ENCODE results near the gene IL36A. TPM values are rescaled to one million over a fixed set of nuclear protein-coding genes. Genes with fewer than 3 reads are reported as not detected.

Gene IL36A
- total RNA-seq, 1 experiment from 2014 or later, result not detected

GRCh38 chr2:113015042-113015441 lies 9.8 kb downstream of the IL36A start:
- BruUV-seq (replicated peaks), result no TSS peak
- no peaks in the 10 kb centered on the region for H3K4me1 ChIP-seq (ENCODE audit: insufficient read depth, low read length)
- no peak overlapping the region for H3K27ac ChIP-seq (ENCODE audit: low read length)
- H3K9ac ChIP-seq (ENCODE audit: low read length), result no peak overlapping the region
- no peak overlapping the region for H3K4me2 ChIP-seq (ENCODE audit: low read length)
- no peaks in the 10 kb centered on the region for H3K36me3 ChIP-seq (ENCODE audit: low read depth, low read length)
- intact Hi-C loops (cut with micrococcal nuclease), result no loop called here
- ChIA-PET POLR2A (ENCODE audit: unreplicated experiment) (no interaction called here), CTCF (no interaction called here)
- H3K79me2 ChIP-seq (ENCODE audit: low read length), result no peaks in the 10 kb centered on the region
- ATAC-seq (no peak), DNase-seq (no peak)
- no peaks in the 10 kb centered on the region for H3F3A ChIP-seq (ENCODE audit: low read length, unreplicated experiment)
- no peak overlapping the region for H2AFZ ChIP-seq (ENCODE audit: low read length)
- 0 out of 2 replicates have a peak, but pooled peaks cover 4% of the 10 kb centered on the region for H3K27me3 ChIP-seq (ENCODE audit: low read length)
- 0 out of 2 replicates have a peak, but pooled peaks cover 4% of the 10 kb centered on the region for H3K9me2 ChIP-seq (replicated peaks; ENCODE audit: low read length)
- no peaks in the 10 kb centered on the region for H4K20me1 ChIP-seq (ENCODE audit: low read length)
- TF ChIP-seq EZH2phosphoT487 (IDR thresholded peaks at IDR 0.05; ENCODE audit: borderline replicate concordance, low read length) (no peak), EZH2 (IDR thresholded peaks at IDR 0.05; ENCODE audit: low read length, unreplicated experiment) (no peak), CTCF (conservative IDR thresholded peaks at IDR 0.05; ENCODE audit: low read depth, low read length) (no peak)
- no peak overlapping the region for H3K4me3 ChIP-seq (ENCODE audit: low read length)
- no peaks in the 10 kb centered on the region for H3K9me3 ChIP-seq (ENCODE audit: low read length)

- no peaks in the 10 kb centered on the region for H3K9me3 ChIP-seq (ENCODE audit: low read length)
- H4K20me1 ChIP-seq (ENCODE audit: low read length), result no peaks in the 10 kb centered on the region
- DNase-seq, result no peak
- intact Hi-C loops (cut with micrococcal nuclease), result no loop called here
- no peaks in the 10 kb centered on the region for H3F3A ChIP-seq (ENCODE audit: low read length, unreplicated experiment)
- H3K4me1 ChIP-seq (ENCODE audit: insufficient read depth, low read length), result no peaks in the 10 kb centered on the region
- H3K27me3 ChIP-seq (ENCODE audit: low read length), result 0 out of 2 replicates have a peak, but pooled peaks cover 4% of the 10 kb centered on the region
- no peak overlapping the region for H3K4me3 ChIP-seq (ENCODE audit: low read length)
- H3K27ac ChIP-seq (ENCODE audit: low read length), result no peak overlapping the region
- no peak overlapping the region for H3K9ac ChIP-seq (ENCODE audit: low read length)
- TF ChIP-seq EZH2 (IDR thresholded peaks at IDR 0.05; ENCODE audit: low read length, unreplicated experiment) (no peak), EZH2phosphoT487 (IDR thresholded peaks at IDR 0.05; ENCODE audit: borderline replicate concordance, low read length) (no peak), CTCF (conservative IDR thresholded peaks at IDR 0.05; ENCODE audit: low read depth, low read length) (no peak)
- no peak for ATAC-seq
- no peak overlapping the region for H2AFZ ChIP-seq (ENCODE audit: low read length)
- H3K79me2 ChIP-seq (ENCODE audit: low read length), result no peaks in the 10 kb centered on the region
- no TSS peak for BruUV-seq (replicated peaks)
- POLR2A ChIA-PET (ENCODE audit: unreplicated experiment), result no interaction called here
- no peak overlapping the region for H3K4me2 ChIP-seq (ENCODE audit: low read length)
- 0 out of 2 replicates have a peak, but pooled peaks cover 4% of the 10 kb centered on the region for H3K9me2 ChIP-seq (replicated peaks; ENCODE audit: low read length)
- no peaks in the 10 kb centered on the region for H3K36me3 ChIP-seq (ENCODE audit: low read depth, low read length)
- CTCF ChIA-PET, result no interaction called here
Observed at GRCh38 chr2:113015655-113016054, 10.4 kb downstream of the IL36A start.

- H4K20me1 ChIP-seq (ENCODE audit: low read length), result no peaks in the 10 kb centered on the region
- H3K36me3 ChIP-seq (ENCODE audit: low read depth, low read length), result no peaks in the 10 kb centered on the region
- intact Hi-C loops (cut with micrococcal nuclease), result no loop called here
- 0 out of 2 replicates have a peak, but pooled peaks cover 4% of the 10 kb centered on the region for H3K9me2 ChIP-seq (replicated peaks; ENCODE audit: low read length)
- H3K9ac ChIP-seq (ENCODE audit: low read length), result no peak overlapping the region
- no peak overlapping the region for H3K27ac ChIP-seq (ENCODE audit: low read length)
- ChIA-PET POLR2A (ENCODE audit: unreplicated experiment) (no interaction called here), CTCF (no interaction called here)
- TF ChIP-seq CTCF (conservative IDR thresholded peaks at IDR 0.05; ENCODE audit: low read depth, low read length), result no peak
- TF ChIP-seq EZH2phosphoT487 (IDR thresholded peaks at IDR 0.05; ENCODE audit: borderline replicate concordance, low read length), result no peak
- TF ChIP-seq EZH2 (IDR thresholded peaks at IDR 0.05; ENCODE audit: low read length, unreplicated experiment), result no peak
- no peaks in the 10 kb centered on the region for H3K9me3 ChIP-seq (ENCODE audit: low read length)
- no TSS peak for BruUV-seq (replicated peaks)
- DNase-seq, result no peak
- no peaks in the 10 kb centered on the region for H3K79me2 ChIP-seq (ENCODE audit: low read length)
- H2AFZ ChIP-seq (ENCODE audit: low read length), result no peak overlapping the region
- H3K4me2 ChIP-seq (ENCODE audit: low read length), result no peak overlapping the region
- H3K4me1 ChIP-seq (ENCODE audit: insufficient read depth, low read length), result no peaks in the 10 kb centered on the region
- H3K27me3 ChIP-seq (ENCODE audit: low read length), result 0 out of 2 replicates have a peak, but pooled peaks cover 4% of the 10 kb centered on the region
- H3F3A ChIP-seq (ENCODE audit: low read length, unreplicated experiment), result no peaks in the 10 kb centered on the region
- no peak overlapping the region for H3K4me3 ChIP-seq (ENCODE audit: low read length)
- ATAC-seq, result no peak
Observed at GRCh38 chr2:113018509-113018908, 13.2 kb downstream of the IL36A start.

Measured in PC-3 (cell line).